ENCODE results near the gene TBC1D10B.

Gene TBC1D10B, protein sequence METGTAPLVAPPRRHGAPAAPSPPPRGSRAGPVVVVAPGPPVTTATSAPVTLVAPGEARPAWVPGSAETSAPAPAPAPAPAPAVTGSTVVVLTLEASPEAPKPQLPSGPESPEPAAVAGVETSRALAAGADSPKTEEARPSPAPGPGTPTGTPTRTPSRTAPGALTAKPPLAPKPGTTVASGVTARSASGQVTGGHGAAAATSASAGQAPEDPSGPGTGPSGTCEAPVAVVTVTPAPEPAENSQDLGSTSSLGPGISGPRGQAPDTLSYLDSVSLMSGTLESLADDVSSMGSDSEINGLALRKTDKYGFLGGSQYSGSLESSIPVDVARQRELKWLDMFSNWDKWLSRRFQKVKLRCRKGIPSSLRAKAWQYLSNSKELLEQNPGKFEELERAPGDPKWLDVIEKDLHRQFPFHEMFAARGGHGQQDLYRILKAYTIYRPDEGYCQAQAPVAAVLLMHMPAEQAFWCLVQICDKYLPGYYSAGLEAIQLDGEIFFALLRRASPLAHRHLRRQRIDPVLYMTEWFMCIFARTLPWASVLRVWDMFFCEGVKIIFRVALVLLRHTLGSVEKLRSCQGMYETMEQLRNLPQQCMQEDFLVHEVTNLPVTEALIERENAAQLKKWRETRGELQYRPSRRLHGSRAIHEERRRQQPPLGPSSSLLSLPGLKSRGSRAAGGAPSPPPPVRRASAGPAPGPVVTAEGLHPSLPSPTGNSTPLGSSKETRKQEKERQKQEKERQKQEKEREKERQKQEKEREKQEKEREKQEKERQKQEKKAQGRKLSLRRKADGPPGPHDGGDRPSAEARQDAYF

GRCh38 chr16:30370456-30371247 lies at the start of gene TBC1D10B:
Gene TBC1D10B (minus strand): TSS chr16:30370494. CDS start chr16:30370183, 311 bp downstream.
- Histone ChIP-seq H3K9ac (peak within 1 kb of the TSS; percentile 40), H3K36me3 (ENCODE audit: control insufficient read depth, insufficient read depth, low read length) (no peaks in the 10 kb centered on the region), H3K4me3 (ENCODE audit: low read depth, low read length) (peak within 1 kb of the TSS; percentile 83), H2AFZ (peak within 1 kb of the TSS; percentile 77), H3K27ac (peak within 1 kb of the TSS; percentile 85), H3K27me3 (ENCODE audit: control insufficient read depth, insufficient read depth, low read length) (no peaks in the 10 kb centered on the region), H3K79me2 (peaks cover 25% of the 10 kb centered on the region), H3K4me1 (peaks cover 15% of the 10 kb centered on the region), H3K9me3 (ENCODE audit: control insufficient read depth, low read length) (no peaks in the 10 kb centered on the region), H3K4me2 (ENCODE audit: low read length) (peak within 1 kb of the TSS; percentile 92)
- TF ChIP-seq CTCF (IDR thresholded peaks at IDR 0.05), result peak; percentile 48

DNA sequence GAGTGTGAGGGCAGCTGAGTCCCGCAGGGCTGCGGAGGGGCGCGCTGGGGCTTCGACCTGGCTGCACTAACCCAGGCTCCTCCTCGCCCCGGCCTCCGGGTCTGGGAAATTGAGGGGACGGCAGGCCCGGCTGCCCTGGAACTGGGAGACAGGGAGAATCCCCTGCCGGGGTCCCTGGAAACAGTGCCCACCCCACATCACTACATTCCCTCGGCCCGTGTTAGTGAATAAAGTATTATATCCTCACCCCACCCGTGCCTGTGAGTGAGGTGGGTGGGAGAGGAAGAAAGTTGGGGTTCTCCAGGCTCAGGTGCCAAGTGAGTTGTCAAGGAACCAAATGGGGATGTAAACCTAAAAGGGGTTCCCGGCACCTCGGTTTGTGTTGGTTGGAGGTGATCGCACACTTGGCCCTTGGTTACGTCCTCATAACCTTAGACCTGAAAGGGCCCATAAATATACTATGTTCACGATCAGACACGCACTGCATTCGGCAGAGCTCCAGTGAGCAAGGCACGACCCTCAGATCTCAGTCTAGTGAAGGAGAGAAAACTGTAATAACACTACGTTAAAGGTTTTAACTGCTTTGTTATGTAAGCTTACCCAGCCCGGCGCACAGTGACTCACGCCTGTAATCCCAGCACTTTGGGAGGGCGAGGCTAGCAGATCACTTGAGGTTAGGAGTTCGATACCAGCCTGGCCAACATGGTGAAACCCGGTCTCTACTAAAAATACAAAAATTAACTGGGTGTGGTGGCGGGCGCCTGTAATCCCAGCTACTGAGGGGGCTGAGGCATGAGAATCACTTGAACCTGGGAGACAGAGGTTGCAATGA lies 48.3 kb upstream of the TBC1D10B start:
- no peaks in the 10 kb centered on the region for H3K9me3 ChIP-seq (ENCODE audit: control insufficient read depth, low read length)
- H3K36me3 ChIP-seq (ENCODE audit: control insufficient read depth, insufficient read depth, low read length), result no peaks in the 10 kb centered on the region
- no peaks in the 10 kb centered on the region for H3K27me3 ChIP-seq (ENCODE audit: control insufficient read depth, insufficient read depth, low read length)
- H3K4me2 ChIP-seq (ENCODE audit: low read length), result peak overlapping the region; percentile 64
- H3K4me3 ChIP-seq (ENCODE audit: low read depth, low read length), result peak overlapping the region; percentile 53
- no peak overlapping the region for H3K9ac ChIP-seq
- no peaks in the 10 kb centered on the region for H3K79me2 ChIP-seq
- H3K27ac ChIP-seq, result peak overlapping the region; percentile 37
- H2AFZ ChIP-seq, result peak overlapping the region; percentile 85
- TF ChIP-seq CTCF (IDR thresholded peaks at IDR 0.05), result no peak
- peaks cover 11% of the 10 kb centered on the region for H3K4me1 ChIP-seq

- Histone ChIP-seq H3K9ac (no peak overlapping the region), H3K4me1 (peaks cover 11% of the 10 kb centered on the region), H3K36me3 (ENCODE audit: control insufficient read depth, insufficient read depth, low read length) (no peaks in the 10 kb centered on the region), H3K27ac (peak overlapping the region; percentile 37), H3K27me3 (ENCODE audit: control insufficient read depth, insufficient read depth, low read length) (no peaks in the 10 kb centered on the region), H3K9me3 (ENCODE audit: control insufficient read depth, low read length) (no peaks in the 10 kb centered on the region), H2AFZ (peak overlapping the region; percentile 85), H3K79me2 (no peaks in the 10 kb centered on the region), H3K4me2 (ENCODE audit: low read length) (peak overlapping the region; percentile 64), H3K4me3 (ENCODE audit: low read depth, low read length) (peak overlapping the region; percentile 53)
- no peak for TF ChIP-seq CTCF (IDR thresholded peaks at IDR 0.05)
Observed at GRCh38 chr16:30417529-30418349, 47.4 kb upstream of the TBC1D10B start.

Data from parathyroid adenoma (tissue), 2 donors.